ENCODE measurements around the gene CPTP.

GRCh38 chr1:1279028-1279427 is 45.6 kb upstream of the CPTP start:
- TF ChIP-seq CTCF (IDR thresholded peaks at IDR 0.05; ENCODE audit: low read depth, low read length, missing input control) (no peak), YY1 (IDR thresholded peaks at IDR 0.05) (no peak)
